Smooth muscle cell of trachea (primary cell): Measurements from ENCODE around the gene KIAA1217. TPM values are rescaled to one million over a fixed set of nuclear protein-coding genes. Genes with fewer than 3 reads are reported as not detected.

Experiments used
- total RNA-seq: library from RNA; depleted of rRNA; stranded (reverse); fragments of >200 nt; gene quantifications from 2 replicates; pipeline ENCODE4 v1.2.1, GENCODE V29; 2014

KIAA1217 gene
- total RNA-seq = 3.6 and 5.5 TPM in 2 replicates

GRCh38 chr10:24208661-24209431 lies at the start of gene KIAA1217:
TSS of gene KIAA1217 (plus strand) at chr10:24209138. CDS start at chr10:24209194, 56 bp downstream.

